H1 (cell line): ENCODE results near the gene PAQR5. TPM values are rescaled to one million over a fixed set of nuclear protein-coding genes. Genes with fewer than 3 reads are reported as not detected.

Source experiments
- EP300 ChIP-seq, 2 experiments: IDR thresholded peaks; 1 replicate in 1 of 2; 2 replicates in 1 of 2; pipeline ENCODE4 v1.6.1; 2011 to 2012; ENCODE audit warnings: low read depth in 2 of 2, low read length in 2 of 2, mild to moderate bottlenecking in 2 of 2, borderline replicate concordance in 1 of 2, inconsistent platforms in 1 of 2, moderate library complexity in 1 of 2
- GABPA ChIP-seq: IDR thresholded peaks from 2 replicates; pipeline ENCODE4 v1.6.1; 2011; ENCODE audit warnings: mild to moderate bottlenecking, low read length, moderate library complexity, borderline replicate concordance; ENCODE audit not compliant: insufficient read depth
- HDAC6 ChIP-seq: IDR thresholded peaks from one replicate; pipeline ENCODE4 v1.7.1; 2012; ENCODE audit warnings: low read depth, mild to moderate bottlenecking, inconsistent platforms, low read length, moderate library complexity
- MAFK ChIP-seq: IDR thresholded peaks from 2 replicates; pipeline ENCODE4 v1.6.1; 2012; ENCODE audit warnings: low read depth, mild to moderate bottlenecking, improper control_type of control experiment, low read length
- TCF12 ChIP-seq: IDR thresholded peaks from 2 replicates; pipeline ENCODE4 v1.6.1; 2011; ENCODE audit warnings: low read depth, mild to moderate bottlenecking, low read length
- polyA plus RNA-seq, 7 experiments: library from polyadenylated mRNA; depleted of rRNA in 3 of 7; stranded (reverse) in 5 of 7; unstranded in 2 of 7; fragments of >200 nt in 5 of 7; fragments of 200-250 nt in 2 of 7; gene quantifications; 1 replicate in 5 of 7; 2 replicates in 1 of 7; 4 replicates in 1 of 7; pipeline versions ENCODE4 v1.2.1 to v1.2.3, GENCODE V29; 2011 to 2013; ENCODE audit warnings: missing spikeins in 2 of 7, mixed read lengths in 2 of 7
- total RNA-seq: library from RNA; stranded (reverse); fragmentation: NEBNext Ultra II Directional; extraction: Animal tissue kit (Norgen Biotek cat#: 25700); gene quantifications from 2 replicates; pipeline ENCODE4 v1.2.1, GENCODE V29; 2021
- TF ChIP-seq, protein P1 (sequence below): IDR thresholded peaks from 2 replicates; pipeline ENCODE4 v1.6.1; 2011; ENCODE audit warnings: low read length, improper control_type of control experiment

The PAQR5 gene
- total and polyA plus RNA-seq, 2 of the 8 experiments (the other 6 are each of a cell fraction or from before 2014, with no cell fraction given): 8.7 to 18.1 TPM

DNA sequence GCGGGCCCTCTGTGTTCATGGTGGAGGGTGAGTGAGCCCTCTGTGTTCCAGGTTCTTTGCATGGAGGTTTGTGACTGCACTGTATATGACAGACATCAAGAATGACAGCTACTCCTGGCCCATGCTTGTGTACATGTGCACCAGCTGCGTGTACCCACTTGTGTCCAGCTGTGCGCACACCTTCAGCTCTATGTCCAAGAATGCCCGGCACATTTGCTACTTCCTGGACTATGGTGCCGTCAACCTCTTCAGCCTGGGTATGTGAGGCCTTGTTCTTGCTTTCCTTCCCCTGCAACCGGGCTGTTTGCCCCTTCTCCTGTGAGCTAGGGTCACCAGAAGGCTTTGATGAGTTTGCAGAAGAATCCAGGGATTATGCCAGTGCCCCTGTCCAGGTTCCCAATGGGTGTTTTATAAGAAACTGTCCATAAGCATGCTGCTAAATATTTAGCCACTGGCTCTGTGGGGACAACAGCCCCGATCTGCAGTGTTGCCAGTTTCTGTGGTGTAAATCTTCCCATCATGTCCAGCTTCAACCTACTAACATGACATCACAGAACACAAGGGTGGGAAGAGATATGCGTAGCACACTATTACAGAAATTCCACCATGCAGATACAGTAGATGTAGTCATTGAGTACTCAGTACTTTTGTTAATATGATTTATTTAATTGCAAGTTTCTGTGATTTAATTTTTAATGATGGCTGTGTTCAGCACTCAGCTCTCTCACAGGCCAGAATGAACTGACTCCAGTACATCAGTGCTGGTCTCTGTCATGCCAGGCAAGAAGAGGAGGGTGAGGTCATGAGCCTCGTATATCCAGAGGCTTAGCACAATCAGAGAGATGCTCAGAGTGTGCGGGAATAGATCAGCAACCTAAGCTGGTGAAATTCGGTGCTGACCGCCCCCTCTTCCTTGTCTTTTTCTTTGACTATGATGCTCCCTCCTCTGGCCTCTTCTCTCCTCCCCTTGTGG, 86.2 kb downstream of the PAQR5 start (continued):
- TF ChIP-seq, protein P1, sequence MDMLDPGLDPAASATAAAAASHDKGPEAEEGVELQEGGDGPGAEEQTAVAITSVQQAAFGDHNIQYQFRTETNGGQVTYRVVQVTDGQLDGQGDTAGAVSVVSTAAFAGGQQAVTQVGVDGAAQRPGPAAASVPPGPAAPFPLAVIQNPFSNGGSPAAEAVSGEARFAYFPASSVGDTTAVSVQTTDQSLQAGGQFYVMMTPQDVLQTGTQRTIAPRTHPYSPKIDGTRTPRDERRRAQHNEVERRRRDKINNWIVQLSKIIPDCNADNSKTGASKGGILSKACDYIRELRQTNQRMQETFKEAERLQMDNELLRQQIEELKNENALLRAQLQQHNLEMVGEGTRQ: no peak
- TF ChIP-seq TCF12 (no peak), HDAC6 (no peak), MAFK (no peak), EP300 (IDR thresholded peaks at IDR 0.05; ENCODE audit: borderline replicate concordance in 1 of 2, low read depth in 2 of 2, low read length in 2 of 2) (no peak), GABPA (no peak)
- TF ChIP-seq, all 59 proteins: peak for 0
